NT2/D1 (cell line): ENCODE measurements around the gene RALGAPB.

ENCODE experiments used
- DNase-seq: peaks from one replicate; pipeline ENCODE4 v3.0.0-alpha.2; 2011; ENCODE audit warnings: low read depth, low spot score
- H3K27me3 ChIP-seq: 2 replicates; pipeline ENCODE4 v1.6.0; 2011; ENCODE audit warnings: mild to moderate bottlenecking; ENCODE audit not compliant: insufficient read length, insufficient read depth
- H3K36me3 ChIP-seq: 2 replicates; pipeline ENCODE4 v1.6.1; 2011; ENCODE audit warnings: mild to moderate bottlenecking, low read length, mixed read lengths; ENCODE audit not compliant: insufficient read depth, insufficient read length
- H3K4me1 ChIP-seq: 2 replicates; pipeline ENCODE4 v1.5.1; 2011; ENCODE audit not compliant: insufficient read depth, insufficient read length
- H3K4me3 ChIP-seq: 2 replicates; pipeline ENCODE4 v1.5.1; 2011; ENCODE audit warnings: low read depth; ENCODE audit not compliant: insufficient read length
- H3K9ac ChIP-seq: 2 replicates; pipeline ENCODE4 v1.6.0; 2011; ENCODE audit warnings: low read depth; ENCODE audit not compliant: insufficient read length
- H3K9me3 ChIP-seq: 2 replicates; pipeline ENCODE4 v1.5.1; 2011; ENCODE audit warnings: mild to moderate bottlenecking, low read length; ENCODE audit not compliant: insufficient read depth
- SUZ12 ChIP-seq: IDR thresholded peaks from 2 replicates; pipeline ENCODE4 v1.6.1; 2011; ENCODE audit not compliant: insufficient read length, insufficient read depth; ENCODE audit errors: extremely low read depth
- YY1 ChIP-seq: IDR thresholded peaks from 2 replicates; pipeline ENCODE4 v1.6.1; 2011; ENCODE audit not compliant: insufficient read length, insufficient read depth
- ZNF274 ChIP-seq: IDR thresholded peaks from 2 replicates; pipeline ENCODE4 v1.6.1; 2011; ENCODE audit warnings: mild to moderate bottlenecking, low read depth, low read length

The RALGAPB gene

DNA sequence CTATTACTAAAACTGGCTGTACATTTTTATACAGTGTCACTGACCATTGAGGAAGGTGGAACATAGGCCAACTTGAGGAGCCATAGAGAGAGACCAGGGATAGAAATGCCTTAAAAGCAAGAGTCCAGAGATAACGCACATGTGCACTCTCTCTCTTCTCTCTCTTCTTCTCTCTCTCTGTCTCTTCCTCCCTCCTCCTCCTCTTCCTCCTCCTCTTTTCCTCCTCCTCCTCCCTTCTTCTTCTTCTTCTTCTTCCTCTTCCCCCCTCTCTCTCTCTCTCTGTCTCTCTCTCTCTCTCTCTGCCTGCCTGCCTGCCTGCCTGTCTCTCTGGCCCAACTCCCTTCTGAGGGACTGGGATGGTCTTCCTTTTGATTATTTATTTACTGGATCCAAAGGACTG lies 92.0 kb downstream of the RALGAPB start:
- Histone ChIP-seq H3K9me3 (no peaks in the 10 kb centered on the region), H3K27me3 (no peaks in the 10 kb centered on the region), H3K4me3 (no peak overlapping the region), H3K4me1 (no peaks in the 10 kb centered on the region), H3K36me3 (peaks cover 86% of the 10 kb centered on the region), H3K9ac (no peak overlapping the region)
- TF ChIP-seq YY1 (no peak), ZNF274 (no peak), SUZ12 (no peak)
- no peak for DNase-seq

DNA sequence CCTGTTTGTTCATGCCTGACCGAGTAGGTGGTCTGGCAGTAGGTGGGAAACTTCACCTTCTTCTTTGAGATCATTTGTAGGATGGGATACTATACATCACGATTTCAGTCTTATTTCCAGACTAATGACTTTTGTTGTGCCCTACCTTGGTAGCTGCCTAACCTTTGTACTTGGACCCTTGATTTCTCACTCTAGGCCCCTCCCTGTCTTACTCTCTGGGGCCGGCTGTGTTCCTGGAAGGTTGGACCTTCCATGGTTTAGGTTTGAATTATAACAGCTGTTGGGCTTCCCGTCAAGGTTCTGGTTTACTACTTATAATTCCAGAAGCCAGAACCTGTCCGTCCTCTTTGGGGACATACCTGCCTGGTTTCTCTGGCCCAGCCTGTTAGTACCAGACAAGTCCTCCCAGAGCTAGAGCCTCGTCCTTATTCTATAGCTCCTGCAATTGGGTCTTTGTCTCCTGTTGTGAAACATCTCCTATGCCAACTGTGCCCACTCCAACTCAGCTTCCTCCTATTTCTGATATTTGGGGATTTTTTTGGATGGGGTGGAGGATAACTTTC lies 93.5 kb downstream of the RALGAPB start:
- TF ChIP-seq SUZ12 (no peak), ZNF274 (no peak), YY1 (no peak)
- no peaks in the 10 kb centered on the region for H3K27me3 ChIP-seq
- H3K9ac ChIP-seq: no peak overlapping the region
- DNase-seq: no peak
- H3K36me3 ChIP-seq: peaks cover 86% of the 10 kb centered on the region
- H3K4me1 ChIP-seq: no peaks in the 10 kb centered on the region
- H3K9me3 ChIP-seq: no peaks in the 10 kb centered on the region
- no peak overlapping the region for H3K4me3 ChIP-seq

DNA sequence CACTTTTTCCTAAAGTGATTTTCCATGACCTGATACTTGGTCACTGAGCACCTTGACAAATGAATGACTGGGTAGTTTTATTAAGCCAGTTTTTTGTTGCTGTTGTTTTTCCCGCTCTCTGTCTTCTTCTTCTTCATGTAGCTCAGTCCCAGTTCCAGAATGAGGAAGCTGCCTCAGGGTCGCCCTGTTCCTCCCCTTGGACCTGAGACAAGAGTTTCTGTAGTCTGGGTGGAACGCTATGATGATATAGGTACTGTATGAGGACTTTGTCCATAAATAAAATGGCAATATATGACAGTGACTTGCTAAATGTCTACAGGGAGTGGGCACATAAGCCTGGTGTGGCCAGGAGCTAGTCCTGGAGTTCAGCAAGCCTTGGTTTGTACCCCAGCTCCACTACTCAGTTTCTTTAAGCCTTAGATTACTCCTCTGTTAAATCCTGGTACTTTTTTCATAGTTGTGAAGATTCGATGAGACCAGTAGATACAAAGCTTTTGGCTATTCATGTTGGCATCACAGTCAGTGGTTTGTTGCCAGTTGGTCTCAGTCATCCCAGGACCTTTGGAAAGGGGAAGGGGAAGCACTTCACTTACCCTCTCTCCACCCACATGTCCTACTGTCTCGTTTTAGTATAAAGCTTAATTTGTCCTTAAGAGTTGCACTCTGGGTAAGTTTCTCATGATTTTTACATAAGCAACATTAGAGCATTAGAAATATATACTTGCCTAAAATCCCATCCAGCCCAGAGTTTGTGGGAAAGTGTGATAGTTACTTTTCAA lies 97.3 kb downstream of the RALGAPB start:
- no peaks in the 10 kb centered on the region for H3K27me3 ChIP-seq
- H3K9me3 ChIP-seq: no peaks in the 10 kb centered on the region
- TF ChIP-seq ZNF274 (no peak), YY1 (no peak), SUZ12 (no peak)
- H3K36me3 ChIP-seq: peaks cover 86% of the 10 kb centered on the region
- no peak for DNase-seq
- H3K4me3 ChIP-seq: no peak overlapping the region
- H3K4me1 ChIP-seq: no peaks in the 10 kb centered on the region
- no peak overlapping the region for H3K9ac ChIP-seq

DNA sequence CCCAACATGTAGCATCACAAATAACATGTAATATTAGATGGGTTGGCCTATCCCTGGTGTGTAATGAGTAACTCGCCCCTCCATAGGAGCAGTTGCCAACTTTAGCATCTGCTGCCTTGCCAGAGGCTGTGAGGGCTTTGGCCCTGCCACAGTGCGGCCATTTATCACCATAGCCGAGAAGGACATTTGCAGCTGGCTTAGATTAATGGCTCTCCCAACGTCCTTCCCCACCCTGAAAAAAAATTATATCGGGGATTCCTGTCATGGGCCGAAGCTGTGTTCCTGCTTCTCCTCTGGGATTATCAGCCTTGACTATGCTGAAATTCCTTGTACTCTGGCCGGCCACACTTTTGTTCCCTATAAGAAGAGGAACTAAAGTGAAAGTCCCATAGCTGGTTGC lies 100.8 kb downstream of the RALGAPB start:
- H3K36me3 ChIP-seq: peaks cover 80% of the 10 kb centered on the region

GRCh38 chr20:38579219-38579910 lies 106.7 kb downstream of the RALGAPB start:
- H3K9ac ChIP-seq: no peak overlapping the region
- H3K9me3 ChIP-seq: no peaks in the 10 kb centered on the region
- no peak overlapping the region for H3K4me3 ChIP-seq
- TF ChIP-seq YY1: no peak
- H3K36me3 ChIP-seq: peaks cover 33% of the 10 kb centered on the region
- H3K4me1 ChIP-seq: peaks cover 14% of the 10 kb centered on the region
- no peaks in the 10 kb centered on the region for H3K27me3 ChIP-seq
- no peak for DNase-seq

More for the DNA sequence above, 100.8 kb downstream of the RALGAPB start:
- H3K9me3 ChIP-seq: no peaks in the 10 kb centered on the region
- TF ChIP-seq SUZ12 (no peak), YY1 (no peak), ZNF274 (no peak)
- no peak overlapping the region for H3K9ac ChIP-seq
- DNase-seq: no peak
- H3K4me1 ChIP-seq: peaks cover 2% of the 10 kb centered on the region
- H3K27me3 ChIP-seq: no peaks in the 10 kb centered on the region
- H3K4me3 ChIP-seq: no peak overlapping the region

DNA sequence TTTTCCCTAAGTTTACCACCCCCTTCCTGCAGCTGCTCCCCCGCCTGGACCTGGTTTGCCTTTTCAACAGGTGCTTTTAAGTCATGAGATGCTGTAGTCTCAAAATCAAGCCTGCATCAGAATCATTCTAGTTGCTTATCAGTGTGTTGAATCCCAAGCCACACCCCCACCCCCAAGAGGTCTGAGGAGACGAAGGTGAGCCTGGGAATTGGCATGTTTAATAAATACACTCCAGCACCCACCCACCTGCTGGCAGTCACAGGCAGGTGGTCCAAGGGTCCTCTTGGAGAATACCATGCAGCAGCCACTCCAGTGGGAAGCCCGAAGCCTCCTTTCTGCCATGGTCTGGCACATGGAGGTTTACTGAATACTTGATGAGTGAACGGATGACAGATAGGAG lies 107.3 kb downstream of the RALGAPB start:
- TF ChIP-seq ZNF274 (no peak), SUZ12 (no peak), YY1 (no peak)
- no peak for DNase-seq
- Histone ChIP-seq H3K27me3 (no peaks in the 10 kb centered on the region), H3K9me3 (no peaks in the 10 kb centered on the region), H3K9ac (no peak overlapping the region), H3K36me3 (peaks cover 27% of the 10 kb centered on the region), H3K4me3 (no peak overlapping the region), H3K4me1 (peaks cover 14% of the 10 kb centered on the region)

DNA sequence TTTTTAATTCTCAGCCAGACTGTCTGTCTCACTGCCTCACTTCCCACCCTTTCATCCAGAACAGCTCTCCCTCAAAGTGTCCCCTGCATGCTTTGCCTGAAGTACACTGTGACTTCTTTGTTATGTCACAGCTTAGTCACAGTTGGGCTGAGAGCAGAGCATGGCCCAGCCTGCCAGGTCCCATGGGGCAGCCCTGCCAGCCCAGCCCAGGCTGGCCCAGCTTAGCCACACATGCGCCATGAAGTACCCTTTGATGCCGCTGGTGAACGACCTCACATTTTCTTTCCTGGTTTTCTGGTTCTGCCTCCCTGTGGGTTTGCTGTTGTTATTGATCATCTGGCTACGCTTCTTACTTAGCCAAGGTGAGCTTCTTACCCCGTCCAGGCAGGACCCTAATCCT lies 108.4 kb downstream of the RALGAPB start, which contains the start of gene ADIG:
Gene ADIG, plus strand, starts transcription at position 185 of the 400 bp plus-strand sequence. Its CDS starts 54 bp downstream, at position 239.
- H3K9me3 ChIP-seq: no peaks in the 10 kb centered on the region
- H3K36me3 ChIP-seq: peaks cover 17% of the 10 kb centered on the region
- H3K4me1 ChIP-seq: peaks cover 14% of the 10 kb centered on the region
- TF ChIP-seq SUZ12: no peak
- TF ChIP-seq YY1: no peak
- no peak for TF ChIP-seq ZNF274
- no peaks in the 10 kb centered on the region for H3K27me3 ChIP-seq
- no peak within 1 kb of the TSS for H3K9ac ChIP-seq
- H3K4me3 ChIP-seq: no peak within 1 kb of the TSS
- no peak for DNase-seq
